ENCODE measurements around the gene PRELP.
"Not testable (repeated sequence)": the region's sequence is repeated elsewhere in the genome, so short reads cannot be mapped to it uniquely, and the experiment has no call there.

The PRELP gene

GRCh38 chr1:203509135-203509534, 33.5 kb downstream of the PRELP start:
- DNase-seq: no peak

- DNase-seq: no peak
Measured at GRCh38 chr1:203511513-203511912, 35.9 kb downstream of the PRELP start.

GRCh38 chr1:203511930-203512329, 36.3 kb downstream of the PRELP start:
- DNase-seq: no peak

- no peak for DNase-seq
Measured at GRCh38 chr1:203512517-203512847, 36.9 kb downstream of the PRELP start.

GRCh38 chr1:203512848-203513584, 37.4 kb downstream of the PRELP start:
- no peak for DNase-seq

- no peak for DNase-seq
Measured at GRCh38 chr1:203513585-203514031, 38.0 kb downstream of the PRELP start.

GRCh38 chr1:203516184-203516583, 40.6 kb downstream of the PRELP start:
- DNase-seq: no peak

GRCh38 chr1:203516906-203517305, 41.3 kb downstream of the PRELP start:
- no peak for DNase-seq

- no peak for DNase-seq
Measured at GRCh38 chr1:203517426-203518110, 42.0 kb downstream of the PRELP start.

GRCh38 chr1:203518139-203518538, 42.5 kb downstream of the PRELP start:
- DNase-seq: not testable (repeated sequence)

- DNase-seq: no peak
Measured at GRCh38 chr1:203518541-203518940, 42.9 kb downstream of the PRELP start.

- DNase-seq: no peak
Measured at GRCh38 chr1:203519053-203519840, 43.6 kb downstream of the PRELP start.

- DNase-seq: no peak
Measured at GRCh38 chr1:203519896-203520295, 44.3 kb downstream of the PRELP start.

- no peak for DNase-seq
Measured at GRCh38 chr1:203520315-203520714, 44.7 kb downstream of the PRELP start.

- no peak for DNase-seq
Measured at GRCh38 chr1:203521074-203521794, 45.6 kb downstream of the PRELP start.

- DNase-seq: no peak
Measured at GRCh38 chr1:203521812-203522211, 46.2 kb downstream of the PRELP start.

- no peak for DNase-seq
Measured at GRCh38 chr1:203522237-203522636, 46.6 kb downstream of the PRELP start.

- no peak for DNase-seq
Measured at GRCh38 chr1:203523667-203524066, 48.1 kb downstream of the PRELP start.

GRCh38 chr1:203524152-203524551, 48.5 kb downstream of the PRELP start:
- DNase-seq: no peak

GRCh38 chr1:203524824-203525223, 49.2 kb downstream of the PRELP start:
- DNase-seq: no peak

GRCh38 chr1:203525685-203526084, 50.1 kb downstream of the PRELP start:
- no peak for DNase-seq

GRCh38 chr1:203526130-203526529, 50.5 kb downstream of the PRELP start:
- no peak for DNase-seq

GRCh38 chr1:203526572-203526971, 51.0 kb downstream of the PRELP start:
- DNase-seq: no peak

Measured in NCI-H510A treated with DMSO at 0.1 percent for 48 hours (cell line).